Tibial nerve (tissue), 4 donors: ENCODE results near the gene CAPN12. TPM values are rescaled to one million over a fixed set of nuclear protein-coding genes. Genes with fewer than 3 reads are reported as not detected.

Experiments
- DNase-seq, 2 donors: peaks; one replicate each; pipeline ENCODE4 v3.0.0-alpha.2; 2019; ENCODE audit warnings: low spot score in 2 of 2
- H3K27ac ChIP-seq, 4 donors: fragments of 200-600 bp; sonication (generic) in 3 of 4; one replicate each; pipeline ENCODE4 v1.5.1; 2017 to 2019; ENCODE audit warnings: mild to moderate bottlenecking in 1 of 4
- H3K27me3 ChIP-seq, 2 donors: fragments of 200-600 bp; sonication (generic) in 1 of 2; one replicate each; pipeline versions ENCODE4 v1.5.1 to v1.6.0; 2017 to 2019
- H3K36me3 ChIP-seq, 3 donors: fragments of 200-600 bp; sonication (generic); one replicate each; pipeline ENCODE4 v1.5.1; 2018 to 2019
- H3K4me1 ChIP-seq, 4 donors: fragments of 200-600 bp; sonication (generic) in 3 of 4; one replicate each; pipeline ENCODE4 v1.5.1; 2017 to 2019
- H3K4me3 ChIP-seq, 4 donors: fragments of 200-600 bp; sonication (generic) in 3 of 4; one replicate each; pipeline ENCODE4 v1.5.1; 2017 to 2019; ENCODE audit warnings: mild to moderate bottlenecking in 1 of 4, moderate library complexity in 1 of 4
- H3K9me3 ChIP-seq, 4 donors: fragments of 200-600 bp; sonication (generic) in 3 of 4; one replicate each; pipeline ENCODE4 v1.5.1; 2017 to 2019
- CTCF ChIP-seq, 5 experiments: fragments of 200-600 bp in 3 of 5; fragments of 450-650 bp in 2 of 5; sonication (generic) in 3 of 5; IDR thresholded peaks; one replicate each; pipeline ENCODE4 v1.5.1; 2016 to 2019; ENCODE audit warnings: antibody characterized with exemption in 5 of 5, mild to moderate bottlenecking in 3 of 5, moderate library complexity in 2 of 5
- EP300 ChIP-seq, 2 donors: sonication (generic); formaldehyde crosslinking; IDR thresholded peaks; one replicate each; pipeline ENCODE4 v1.6.1; 2017; ENCODE audit warnings: antibody characterized with exemption in 2 of 2, mild to moderate bottlenecking in 1 of 2
- POLR2A ChIP-seq, 2 donors: fragments of 450-650 bp; IDR thresholded peaks; one replicate each; pipeline ENCODE4 v1.6.1; 2017; ENCODE audit warnings: antibody characterized with exemption in 2 of 2, mild to moderate bottlenecking in 2 of 2, moderate library complexity in 2 of 2
- WGBS, 2 donors: methylation state at CpG; one replicate each; pipeline ENCODE4 v1.1.5; 2018; 5-methylcytosine and 5-hydroxymethylcytosine counted together
- total RNA-seq, 4 donors: library from RNA; depleted of rRNA; stranded (reverse); fragments of >200 nt; gene quantifications; one replicate each; pipeline ENCODE4 v1.1.0, GENCODE V29; 2016

CAPN12 gene
- total RNA-seq, 4 donors from 2014 or later = 3.5 to 5.7 (median 4.8) TPM

DNA sequence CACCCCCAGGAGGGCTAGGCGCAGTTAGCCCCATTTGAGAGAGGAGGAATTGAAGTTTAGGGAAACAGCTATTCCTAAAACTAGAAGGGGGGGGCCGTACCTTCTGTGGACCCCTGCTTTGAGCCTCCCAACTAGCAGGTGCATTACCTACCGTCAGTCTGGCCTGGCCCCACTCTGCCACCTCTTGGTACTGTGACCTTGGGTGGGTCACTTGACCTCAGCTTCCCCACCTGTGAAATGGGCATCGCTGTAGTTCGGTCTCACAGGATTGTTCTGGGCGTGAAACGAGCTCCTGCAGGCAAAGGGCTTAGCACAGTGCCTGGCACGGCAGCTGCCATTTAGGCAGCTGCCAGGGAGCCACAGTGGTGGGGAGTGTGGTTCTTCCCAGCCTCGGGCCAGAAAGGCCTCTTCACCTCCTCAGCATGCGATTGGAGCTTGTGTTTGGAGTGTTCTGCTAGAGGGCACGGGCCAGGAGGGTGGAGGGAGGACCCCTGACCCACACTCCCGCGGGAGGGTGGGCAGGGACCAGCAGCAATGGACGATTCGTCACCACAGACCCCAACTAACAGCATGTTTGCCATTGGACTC lies 32.0 kb downstream of the CAPN12 start:
- Histone ChIP-seq H3K9me3 (no peaks in the 10 kb centered on the region), H3K27me3 (no peaks in the 10 kb centered on the region), H3K27ac (peak overlapping the region; percentile 31 to 81 (median 70)), H3K4me3 (no peak overlapping the region), H3K4me1 (peaks cover 7 to 74% (median 52%) of the 10 kb centered on the region in 4 donors), H3K36me3 (peaks cover 5 to 85% (median 22%) of the 10 kb centered on the region in 3 donors)
- WGBS, 2 donors = 57 to 71% methylated on average over 15 of the region's 15 CpGs
- no peak for DNase-seq
- TF ChIP-seq CTCF (IDR thresholded peaks at IDR 0.05) (no peak), EP300 (IDR thresholded peaks at IDR 0.05) (no peak), POLR2A (IDR thresholded peaks at IDR 0.05) (no peak)

GRCh38 chr19:38711726-38712153 lies 32.5 kb downstream of the CAPN12 start:
- peak overlapping the region; percentile 61 to 81 (median 72) for H3K27ac ChIP-seq
- peak in 1 of 5 experiments; percentile 29 for TF ChIP-seq CTCF (IDR thresholded peaks at IDR 0.05)
- TF ChIP-seq POLR2A (IDR thresholded peaks at IDR 0.05) = no peak
- no peak for TF ChIP-seq EP300 (IDR thresholded peaks at IDR 0.05)
- H3K4me3 ChIP-seq = no peak overlapping the region
- H3K9me3 ChIP-seq = no peaks in the 10 kb centered on the region
- H3K4me1 ChIP-seq = peaks cover 7 to 79% (median 57%) of the 10 kb centered on the region in 4 donors
- H3K36me3 ChIP-seq = peaks cover 5 to 85% (median 22%) of the 10 kb centered on the region in 3 donors
- DNase-seq = no peak
- 21 to 24% methylated on average over 12 of the region's 12 CpGs for WGBS, 2 donors
- no peaks in the 10 kb centered on the region for H3K27me3 ChIP-seq

DNA sequence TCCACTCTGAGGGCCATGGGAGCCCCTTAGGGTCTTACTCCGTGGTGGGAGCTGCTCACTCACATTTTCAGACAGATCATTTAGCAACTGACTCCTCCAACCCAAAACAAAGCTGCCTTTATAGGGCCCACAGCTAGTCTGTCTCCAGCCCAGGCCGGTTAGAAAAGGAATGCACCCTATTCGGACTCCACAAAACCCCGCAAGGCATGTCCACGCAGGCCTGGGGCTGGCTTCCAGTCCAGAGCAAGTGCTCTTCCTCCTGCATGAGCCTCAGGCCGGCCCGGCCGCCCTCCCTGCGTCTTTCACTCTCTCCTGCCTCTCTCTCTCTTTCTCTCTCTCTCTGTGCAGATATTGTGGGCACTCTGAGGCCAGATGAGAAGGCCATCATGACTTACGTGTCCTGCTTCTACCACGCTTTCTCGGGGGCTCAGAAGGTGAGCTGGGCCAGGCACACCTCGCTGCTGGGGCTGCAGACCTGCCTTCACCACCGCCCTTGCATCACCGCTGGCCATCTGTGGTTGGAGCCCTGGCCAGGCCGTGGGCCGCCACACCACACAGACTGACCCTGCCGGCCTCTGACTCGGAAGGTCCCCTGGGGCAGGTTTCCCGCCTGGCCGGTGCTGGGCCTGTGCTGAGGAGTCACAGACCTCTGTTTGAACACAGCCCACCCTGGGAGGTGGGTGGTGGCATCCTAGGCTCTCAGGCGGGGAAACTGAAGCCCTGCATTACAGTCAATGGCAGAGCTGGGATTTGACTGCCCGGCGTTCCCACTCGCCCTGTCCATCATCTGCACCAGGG lies 33.1 kb downstream of the CAPN12 start:
- TF ChIP-seq EP300 (IDR thresholded peaks at IDR 0.05) (peak in 1 of 2 donors; percentile 18), CTCF (IDR thresholded peaks at IDR 0.05) (no peak), POLR2A (IDR thresholded peaks at IDR 0.05) (no peak)
- H3K4me1 ChIP-seq = peaks cover 7 to 85% (median 63%) of the 10 kb centered on the region in 4 donors
- H3K27ac ChIP-seq = peak overlapping the region; percentile 61 to 81 (median 72)
- H3K36me3 ChIP-seq = peaks cover 5 to 85% (median 26%) of the 10 kb centered on the region in 3 donors
- peak in 1 of 2 donors; percentile 41 for DNase-seq
- no peak overlapping the region for H3K4me3 ChIP-seq
- 33 to 40% methylated on average over 19 to 25 of the region's 25 CpGs for WGBS, 2 donors
- H3K9me3 ChIP-seq = no peaks in the 10 kb centered on the region
- no peaks in the 10 kb centered on the region for H3K27me3 ChIP-seq

DNA sequence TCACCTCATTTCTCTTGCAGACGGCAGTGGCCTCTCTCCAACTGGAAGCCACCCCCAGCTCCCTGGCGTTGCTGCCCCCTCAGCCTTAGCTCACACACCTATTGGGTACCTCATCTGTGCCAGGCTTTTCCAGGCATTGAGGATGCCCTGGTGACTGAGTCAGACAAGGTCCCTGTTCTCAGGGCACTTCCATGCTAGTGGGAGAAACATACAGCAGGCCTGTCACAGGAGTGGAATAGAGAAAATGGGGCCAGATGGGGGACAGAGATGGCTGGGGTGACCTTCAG lies 33.9 kb downstream of the CAPN12 start:
- TF ChIP-seq CTCF (IDR thresholded peaks at IDR 0.05) = no peak
- Histone ChIP-seq H3K27ac (peak overlapping the region; percentile 61 to 81 (median 72)), H3K4me1 (peaks cover 7 to 93% (median 65%) of the 10 kb centered on the region in 4 donors), H3K4me3 (no peak overlapping the region), H3K9me3 (no peaks in the 10 kb centered on the region), H3K36me3 (peaks cover 5 to 85% (median 34%) of the 10 kb centered on the region in 3 donors), H3K27me3 (no peaks in the 10 kb centered on the region)
- DNase-seq = no peak
- WGBS, 2 donors = 47 to 67% methylated on average over 2 of the region's 2 CpGs
